Measurements from ENCODE around the gene SMCO1.
"Not testable (repeated sequence)": the region's sequence is repeated elsewhere in the genome, so short reads cannot be mapped to it uniquely, and the experiment has no call there.

SMCO1 gene

GRCh38 chr3:196458063-196458462, 57.1 kb downstream of the SMCO1 start:
- no peak for TF ChIP-seq Cebpa-rat (IDR thresholded peaks at IDR 0.05)
- no peak overlapping the region for H3K27ac ChIP-seq
- no peaks in the 10 kb centered on the region for H3K9me3 ChIP-seq
- H3K27me3 ChIP-seq: no peaks in the 10 kb centered on the region
- no peaks in the 10 kb centered on the region for H4K20me1 ChIP-seq
- H3K4me1 ChIP-seq: no peaks in the 10 kb centered on the region
- H3K4me2 ChIP-seq: no peak overlapping the region
- H3K36me3 ChIP-seq: no peaks in the 10 kb centered on the region
- H3K4me3 ChIP-seq: no peak overlapping the region
- H3K9ac ChIP-seq: no peak overlapping the region

- H3K9me3 ChIP-seq, H4K20me1 ChIP-seq, H3K9ac ChIP-seq, H3K4me2 ChIP-seq, H3K27ac ChIP-seq, H3K27me3 ChIP-seq, H3K36me3 ChIP-seq, H3K4me1 ChIP-seq, H3K4me3 ChIP-seq: not testable (repeated sequence)
Measured at GRCh38 chr3:196457470-196457869, 57.7 kb downstream of the SMCO1 start.

Data from BLaER1 (cell line).